Upper lobe of left lung (tissue), 4 donors: Measurements from ENCODE around the gene TROAP.

Experiments
- EP300 ChIP-seq, 4 donors: sonication (generic); formaldehyde crosslinking; IDR thresholded peaks; one replicate each; pipeline ENCODE4 v1.5.1; 2017; ENCODE audit warnings: antibody characterized with exemption in 4 of 4, control low read depth in 2 of 4
- TF ChIP-seq, protein P1 (sequence below), 6 experiments: fragments of 450-650 bp in 4 of 6; fragments of 200-600 bp in 2 of 6; sonication (generic) in 2 of 6; IDR thresholded peaks; one replicate each; pipeline ENCODE4 v1.5.1; 2016 to 2019; ENCODE audit warnings: antibody characterized with exemption in 6 of 6

DNA sequence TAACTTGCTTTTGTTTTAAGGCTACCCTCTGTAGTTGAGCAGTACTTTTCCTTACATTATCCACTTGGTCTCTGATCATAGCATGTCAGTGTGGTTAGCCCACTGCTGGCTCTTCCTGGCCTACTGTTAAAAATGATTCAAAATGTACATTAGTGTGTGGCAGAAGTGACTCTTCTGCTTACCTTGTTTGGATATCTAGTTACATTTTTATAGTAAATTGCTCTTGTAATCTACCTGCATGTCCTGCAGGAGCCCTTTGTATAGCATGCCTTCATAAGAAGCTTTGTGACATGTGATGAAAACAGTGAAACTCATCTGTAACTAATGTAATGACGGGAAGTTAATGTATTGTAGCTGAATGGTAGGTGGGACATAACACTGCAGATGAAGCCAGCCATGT is 52.4 kb downstream of the TROAP start:
- no peak for TF ChIP-seq EP300 (IDR thresholded peaks at IDR 0.05)
- TF ChIP-seq, protein P1, sequence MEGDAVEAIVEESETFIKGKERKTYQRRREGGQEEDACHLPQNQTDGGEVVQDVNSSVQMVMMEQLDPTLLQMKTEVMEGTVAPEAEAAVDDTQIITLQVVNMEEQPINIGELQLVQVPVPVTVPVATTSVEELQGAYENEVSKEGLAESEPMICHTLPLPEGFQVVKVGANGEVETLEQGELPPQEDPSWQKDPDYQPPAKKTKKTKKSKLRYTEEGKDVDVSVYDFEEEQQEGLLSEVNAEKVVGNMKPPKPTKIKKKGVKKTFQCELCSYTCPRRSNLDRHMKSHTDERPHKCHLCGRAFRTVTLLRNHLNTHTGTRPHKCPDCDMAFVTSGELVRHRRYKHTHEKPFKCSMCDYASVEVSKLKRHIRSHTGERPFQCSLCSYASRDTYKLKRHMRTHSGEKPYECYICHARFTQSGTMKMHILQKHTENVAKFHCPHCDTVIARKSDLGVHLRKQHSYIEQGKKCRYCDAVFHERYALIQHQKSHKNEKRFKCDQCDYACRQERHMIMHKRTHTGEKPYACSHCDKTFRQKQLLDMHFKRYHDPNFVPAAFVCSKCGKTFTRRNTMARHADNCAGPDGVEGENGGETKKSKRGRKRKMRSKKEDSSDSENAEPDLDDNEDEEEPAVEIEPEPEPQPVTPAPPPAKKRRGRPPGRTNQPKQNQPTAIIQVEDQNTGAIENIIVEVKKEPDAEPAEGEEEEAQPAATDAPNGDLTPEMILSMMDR (IDR thresholded peaks at IDR 0.05) = no peak
